IPS DF 6.9 (cell line): ENCODE results near the gene OR1I1.

Source experiments
- DNase-seq: peaks from one replicate; pipeline ENCODE4 v3.0.0-alpha.2; 2013; ENCODE audit warnings: low read depth, low spot score
- H3K27ac ChIP-seq: one replicate; pipeline ENCODE4 v1.5.1; 2013; ENCODE audit warnings: low read length, control low read depth
- H3K27me3 ChIP-seq: 2 replicates; pipeline ENCODE4 v1.6.1; 2013; ENCODE audit warnings: mild to moderate bottlenecking, low read length; ENCODE audit not compliant: control insufficient read depth, insufficient read depth
- H3K36me3 ChIP-seq: 2 replicates; pipeline ENCODE4 v1.6.1; 2013; ENCODE audit warnings: low read length; ENCODE audit not compliant: control insufficient read depth, insufficient read depth
- H3K4me1 ChIP-seq: 2 replicates; pipeline ENCODE4 v1.6.1; 2013; ENCODE audit warnings: low read length; ENCODE audit not compliant: control insufficient read depth, insufficient read depth
- H3K4me3 ChIP-seq: 2 replicates; pipeline ENCODE4 v1.5.1; 2013; ENCODE audit warnings: mild to moderate bottlenecking, low read length
- H3K9me3 ChIP-seq: 2 replicates; pipeline ENCODE4 v1.6.1; 2013; ENCODE audit warnings: low read length, inconsistent platforms; ENCODE audit not compliant: control insufficient read depth, insufficient read depth
- WGBS: extraction: QIAGEN DNeasy Blood & Tissue Kit; methylation state at CpG from one replicate; pipeline ENCODE4 v1.1.7; 2013; ENCODE audit warnings: mixed read lengths, missing lambda C conversion rate; ENCODE audit not compliant: insufficient read length, insufficient coverage; 5-methylcytosine and 5-hydroxymethylcytosine counted together

The OR1I1 gene

DNA sequence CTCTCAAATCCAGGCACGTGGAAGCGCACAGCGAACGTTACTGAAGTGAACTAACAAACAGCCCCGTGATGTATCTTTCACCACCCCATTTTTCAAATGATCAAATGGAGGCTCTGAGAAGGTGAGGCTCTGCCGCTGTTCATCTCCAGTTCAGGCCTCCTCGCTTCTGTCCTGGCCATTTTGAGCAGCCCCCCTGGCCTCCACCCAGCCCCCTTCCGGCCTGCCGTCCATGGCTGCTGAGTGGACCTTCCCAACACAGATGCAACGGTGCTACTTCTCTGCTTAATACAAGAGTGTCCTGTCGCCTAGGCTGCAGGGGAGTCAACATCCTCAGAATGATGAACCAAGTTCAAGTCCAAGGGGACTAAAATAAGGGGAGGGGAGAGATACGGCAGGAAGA is 34.8 kb downstream of the OR1I1 start:
- H3K9me3 ChIP-seq = no peaks in the 10 kb centered on the region
- WGBS = no CpG with 5 or more reads among the region's 12 CpGs
- no peaks in the 10 kb centered on the region for H3K4me1 ChIP-seq
- DNase-seq = no peak
- H3K4me3 ChIP-seq = no peak overlapping the region
- H3K27me3 ChIP-seq = no peaks in the 10 kb centered on the region
- H3K36me3 ChIP-seq = peaks cover 50% of the 10 kb centered on the region
- H3K27ac ChIP-seq = no peak overlapping the region

DNA sequence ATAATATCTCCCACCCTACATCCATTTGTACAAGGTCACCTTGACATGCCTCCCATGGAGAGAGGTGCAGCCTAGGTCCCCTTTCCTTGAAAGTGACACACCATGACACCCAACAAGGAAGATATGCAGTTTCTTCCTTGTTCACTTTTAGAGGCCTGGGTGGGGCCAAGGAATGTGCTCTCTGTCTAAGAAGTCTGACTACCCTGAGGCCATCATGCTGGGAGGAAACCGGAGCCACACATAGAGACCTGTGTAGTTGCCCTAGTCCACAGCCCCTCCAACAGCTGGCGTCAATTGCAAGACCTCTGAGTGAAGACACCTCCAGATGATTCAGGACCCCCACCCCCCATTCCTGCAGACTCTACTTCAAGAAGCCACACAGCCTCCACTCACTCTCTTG is 36.2 kb downstream of the OR1I1 start:
- WGBS = no CpG with 5 or more reads among the region's 2 CpGs
- H3K9me3 ChIP-seq = no peaks in the 10 kb centered on the region
- H3K36me3 ChIP-seq = peaks cover 50% of the 10 kb centered on the region
- H3K4me3 ChIP-seq = no peak overlapping the region
- no peaks in the 10 kb centered on the region for H3K4me1 ChIP-seq
- H3K27me3 ChIP-seq = no peaks in the 10 kb centered on the region
- no peak overlapping the region for H3K27ac ChIP-seq
- no peak for DNase-seq

DNA sequence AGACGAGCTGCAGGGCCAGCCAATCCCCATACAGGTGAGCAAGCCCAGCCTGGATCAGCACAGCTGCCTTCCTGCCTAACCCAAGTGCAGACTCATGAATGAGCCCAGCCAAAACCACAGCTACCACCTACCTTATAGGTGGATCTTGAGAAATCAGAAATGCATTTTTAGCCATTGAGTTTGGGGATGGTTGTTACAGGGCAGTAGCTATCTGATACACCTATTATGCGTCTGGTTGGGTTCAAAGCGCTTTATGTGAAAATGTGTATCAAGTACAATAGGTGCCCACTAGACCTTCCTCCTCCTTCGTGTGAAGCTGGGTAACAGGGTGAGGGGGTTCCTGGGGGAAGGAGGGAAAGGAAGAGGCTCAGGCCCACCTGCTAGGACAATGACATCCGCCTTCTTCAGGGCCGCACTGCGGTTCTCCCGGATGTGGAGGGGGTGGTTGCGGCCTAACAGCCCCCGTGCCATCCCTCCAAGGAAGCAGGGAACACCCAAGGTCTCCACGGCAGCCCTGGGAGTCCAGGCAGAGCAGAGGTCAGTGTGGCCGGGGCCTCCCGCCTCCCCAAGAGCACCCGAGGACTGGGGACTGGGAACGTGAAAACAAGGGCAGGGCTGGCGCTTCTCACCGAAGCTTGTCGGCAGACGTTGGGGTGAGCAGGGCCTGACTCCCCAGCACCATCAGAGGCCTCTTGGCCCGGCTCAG is 36.9 kb downstream of the OR1I1 start:
- no CpG with 5 or more reads among the region's 20 CpGs for WGBS
- Histone ChIP-seq H3K9me3 (no peaks in the 10 kb centered on the region), H3K36me3 (peaks cover 46% of the 10 kb centered on the region), H3K4me1 (no peaks in the 10 kb centered on the region), H3K27ac (no peak overlapping the region), H3K27me3 (no peaks in the 10 kb centered on the region), H3K4me3 (no peak overlapping the region)
- DNase-seq = no peak

DNA sequence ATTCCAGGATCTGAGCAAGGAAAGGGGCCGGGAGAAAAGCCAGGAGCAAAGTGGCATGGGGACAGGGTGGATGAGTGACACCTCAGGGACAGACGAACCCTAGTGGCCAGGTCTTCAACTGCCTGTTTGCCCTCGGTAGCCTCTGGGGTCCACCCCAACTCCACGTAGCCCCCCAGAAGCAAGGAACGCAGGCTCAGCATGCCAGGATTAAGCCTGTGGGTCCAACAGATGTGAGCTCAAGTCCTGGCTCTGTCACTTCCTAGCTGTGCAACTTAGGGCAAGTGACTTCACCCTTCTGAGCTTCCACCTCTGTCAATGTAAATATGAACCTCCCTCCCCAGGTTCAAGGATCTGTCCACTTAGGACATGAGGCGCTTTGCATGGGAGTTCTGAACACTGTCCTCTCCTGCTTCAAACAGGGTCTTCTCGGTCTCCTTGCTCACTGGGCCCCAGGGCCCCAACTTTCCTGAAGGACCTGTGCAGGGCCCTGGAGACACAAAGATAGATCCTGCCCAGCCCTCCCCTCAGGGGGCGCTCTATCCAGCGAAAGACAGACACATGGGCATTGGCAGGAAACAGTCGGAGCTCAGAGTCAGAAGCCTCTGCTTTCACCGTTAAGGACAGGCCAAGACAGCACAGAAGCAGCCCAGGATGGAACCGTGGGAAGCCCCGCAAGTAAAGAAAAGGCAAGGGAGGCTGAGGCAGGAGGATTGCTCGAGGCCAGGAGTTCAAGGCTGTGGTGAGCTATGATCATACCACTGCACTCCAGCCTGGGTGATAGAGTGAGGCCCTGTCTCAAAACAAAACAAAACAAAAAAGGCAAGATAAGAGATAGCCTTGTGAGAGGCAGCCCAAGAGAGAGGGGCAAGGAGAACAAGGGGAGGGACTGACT is 38.4 kb downstream of the OR1I1 start:
- peaks cover 40% of the 10 kb centered on the region for H3K36me3 ChIP-seq

DNA sequence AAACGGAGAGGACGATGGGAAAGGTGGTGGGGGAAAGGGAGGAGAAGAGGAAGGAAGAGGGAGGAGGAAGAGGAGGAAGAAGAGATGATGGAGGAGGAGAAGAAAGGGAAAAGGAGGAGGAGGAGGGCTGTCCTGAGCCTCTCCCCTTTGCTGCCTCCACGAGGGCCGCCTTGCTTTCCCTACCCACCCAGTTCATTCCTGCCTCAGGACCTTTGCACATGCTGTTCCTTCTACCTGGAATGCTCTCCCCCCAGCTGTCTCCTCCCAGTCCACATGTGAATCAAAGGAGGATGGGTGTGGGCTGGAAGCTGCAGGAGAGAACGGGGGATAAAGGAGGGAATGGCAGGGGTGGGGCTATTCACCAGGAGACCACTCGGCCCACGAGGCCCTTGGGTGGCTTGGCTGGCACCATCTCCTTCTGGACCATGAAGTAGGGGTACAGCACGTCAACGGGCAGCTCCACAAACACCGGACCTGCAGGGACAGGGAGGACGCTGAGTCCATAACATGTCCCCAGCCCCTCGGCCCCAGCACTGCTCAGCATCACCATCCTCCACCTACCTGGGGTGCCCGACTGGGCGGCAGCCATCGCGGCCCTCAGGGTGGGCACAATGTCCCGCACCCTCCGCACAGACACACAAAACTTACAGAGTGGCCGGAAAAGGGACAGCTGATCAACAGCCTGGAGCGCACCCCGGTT is 40.5 kb downstream of the OR1I1 start:
- WGBS = 100% methylated on average over 2 of the region's 21 CpGs
- no peak overlapping the region for H3K27ac ChIP-seq
- no peaks in the 10 kb centered on the region for H3K9me3 ChIP-seq
- peaks cover 27% of the 10 kb centered on the region for H3K36me3 ChIP-seq
- H3K4me1 ChIP-seq = no peaks in the 10 kb centered on the region; the same call in 1 of the 2 replicates
- no peaks in the 10 kb centered on the region for H3K27me3 ChIP-seq
- no peak overlapping the region for H3K4me3 ChIP-seq
- DNase-seq = no peak

More for the DNA sequence above, 38.4 kb downstream of the OR1I1 start:
- H3K4me3 ChIP-seq = no peak overlapping the region
- no peak for DNase-seq
- H3K4me1 ChIP-seq = no peaks in the 10 kb centered on the region; the same call in 1 of the 2 replicates
- no peak overlapping the region for H3K27ac ChIP-seq
- WGBS = no CpG with 5 or more reads among the region's 14 CpGs
- H3K27me3 ChIP-seq = no peaks in the 10 kb centered on the region
- no peaks in the 10 kb centered on the region for H3K9me3 ChIP-seq

DNA sequence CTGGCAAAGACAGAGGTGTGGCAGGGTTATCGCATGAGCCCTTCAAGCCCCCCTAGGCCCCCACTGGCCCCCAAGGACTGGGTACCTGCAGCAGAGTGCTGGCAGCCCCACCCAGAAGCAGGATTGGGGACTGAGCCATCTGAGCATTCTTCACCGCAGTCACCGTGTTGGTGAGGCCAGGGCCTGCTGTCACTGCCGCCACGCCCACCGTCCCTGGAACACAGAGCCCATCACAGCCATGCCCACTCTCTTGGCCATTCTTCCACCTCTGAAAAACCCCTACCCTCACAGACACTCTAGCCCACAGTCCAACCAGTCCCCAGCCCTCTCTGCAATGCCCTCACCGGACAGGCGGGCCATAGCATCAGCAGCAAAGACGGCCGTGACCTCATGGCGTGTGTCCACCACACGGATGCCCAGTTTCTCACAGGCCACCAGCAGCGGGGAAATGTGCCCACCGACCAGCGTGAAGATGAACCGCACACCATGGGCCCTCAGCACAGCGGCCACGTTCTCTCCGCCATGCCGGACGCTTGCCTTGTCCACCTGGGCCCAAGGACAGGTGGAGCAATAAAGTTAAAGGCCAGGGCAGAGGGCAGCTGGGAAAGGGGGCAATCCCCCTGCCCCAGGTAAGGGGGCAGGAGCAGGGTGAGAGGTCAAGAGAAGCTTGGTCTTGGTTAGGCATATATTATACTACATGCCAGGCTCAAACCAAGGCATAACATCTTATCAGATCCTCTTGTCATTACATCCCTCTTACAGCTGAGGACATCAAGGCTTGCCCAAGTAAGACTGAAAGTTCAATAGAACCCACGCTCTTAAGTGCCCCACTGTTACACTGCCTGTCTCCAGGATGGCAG is 41.2 kb downstream of the OR1I1 start:
- DNase-seq = no peak
- Histone ChIP-seq H3K4me1 (no peaks in the 10 kb centered on the region; the same call in 1 of the 2 replicates), H3K36me3 (peaks cover 22% of the 10 kb centered on the region), H3K4me3 (no peak overlapping the region), H3K9me3 (no peaks in the 10 kb centered on the region), H3K27me3 (no peaks in the 10 kb centered on the region), H3K27ac (no peak overlapping the region)
- no CpG with 5 or more reads among the region's 22 CpGs for WGBS

DNA sequence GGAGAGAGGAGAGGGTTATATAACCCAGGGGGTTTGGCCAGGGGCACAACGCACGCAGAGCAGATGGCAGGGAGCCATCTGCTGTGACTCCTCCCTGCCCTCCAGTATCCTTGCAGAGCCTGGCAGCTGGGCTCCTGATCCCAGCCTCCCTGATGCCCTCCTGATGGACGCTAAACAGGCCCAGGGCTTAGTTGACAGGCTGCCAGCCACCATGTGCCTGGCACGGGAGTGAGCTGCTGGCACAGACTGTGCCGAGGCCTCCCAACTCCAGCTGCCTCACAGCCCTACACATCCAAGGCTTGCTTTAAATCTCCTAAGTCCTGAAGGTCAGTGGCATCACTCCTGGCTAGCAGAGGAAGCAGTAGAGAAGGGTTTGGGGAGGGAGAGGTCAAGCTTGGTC is 41.9 kb downstream of the OR1I1 start:
- WGBS = no CpG with 5 or more reads among the region's 5 CpGs
- Histone ChIP-seq H3K4me3 (no peak overlapping the region), H3K27me3 (no peaks in the 10 kb centered on the region), H3K36me3 (peaks cover 18% of the 10 kb centered on the region), H3K4me1 (no peaks in the 10 kb centered on the region; the same call in 1 of the 2 replicates), H3K9me3 (no peaks in the 10 kb centered on the region), H3K27ac (no peak overlapping the region)
- DNase-seq = no peak

DNA sequence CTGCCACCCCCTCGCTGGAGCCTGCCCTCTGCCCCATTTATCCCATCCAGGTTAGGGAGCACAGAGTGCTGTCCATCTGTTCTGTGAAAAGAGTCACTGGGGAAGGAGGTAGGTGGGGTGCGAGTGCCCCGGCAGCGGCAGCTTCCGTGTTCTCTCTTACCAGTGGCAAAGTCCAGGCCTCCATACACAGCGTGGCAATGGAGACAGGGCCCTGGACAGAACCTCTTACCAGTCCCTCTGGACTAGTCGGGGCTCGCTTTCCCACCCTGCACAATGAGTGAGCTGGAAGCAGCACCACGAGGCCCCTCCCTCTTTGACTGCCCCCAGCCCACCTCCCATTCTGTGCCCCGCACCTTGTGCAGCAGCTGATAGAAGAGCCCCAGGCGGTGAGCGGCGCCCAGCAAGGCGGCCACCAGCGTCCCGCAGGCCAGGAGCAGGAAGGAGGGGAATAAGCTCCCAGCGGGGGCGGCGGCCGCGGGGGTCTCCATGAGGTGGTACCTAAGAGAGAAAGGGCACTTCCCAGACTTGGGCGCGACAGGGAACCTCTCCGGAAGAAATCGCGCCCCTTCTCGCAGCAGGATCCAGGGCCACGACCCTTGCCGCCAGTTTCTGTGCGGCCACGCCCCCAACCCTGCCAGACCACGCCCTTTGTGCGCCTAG is 42.7 kb downstream of the OR1I1 start:
- no peaks in the 10 kb centered on the region for H3K9me3 ChIP-seq
- H3K4me1 ChIP-seq = no peaks in the 10 kb centered on the region; the same call in 1 of the 2 replicates
- H3K27me3 ChIP-seq = no peaks in the 10 kb centered on the region
- DNase-seq = no peak
- peak overlapping the region; percentile 76 for H3K4me3 ChIP-seq
- no CpG with 5 or more reads among the region's 33 CpGs for WGBS
- peaks cover 12% of the 10 kb centered on the region for H3K36me3 ChIP-seq
- H3K27ac ChIP-seq = no peak overlapping the region

DNA sequence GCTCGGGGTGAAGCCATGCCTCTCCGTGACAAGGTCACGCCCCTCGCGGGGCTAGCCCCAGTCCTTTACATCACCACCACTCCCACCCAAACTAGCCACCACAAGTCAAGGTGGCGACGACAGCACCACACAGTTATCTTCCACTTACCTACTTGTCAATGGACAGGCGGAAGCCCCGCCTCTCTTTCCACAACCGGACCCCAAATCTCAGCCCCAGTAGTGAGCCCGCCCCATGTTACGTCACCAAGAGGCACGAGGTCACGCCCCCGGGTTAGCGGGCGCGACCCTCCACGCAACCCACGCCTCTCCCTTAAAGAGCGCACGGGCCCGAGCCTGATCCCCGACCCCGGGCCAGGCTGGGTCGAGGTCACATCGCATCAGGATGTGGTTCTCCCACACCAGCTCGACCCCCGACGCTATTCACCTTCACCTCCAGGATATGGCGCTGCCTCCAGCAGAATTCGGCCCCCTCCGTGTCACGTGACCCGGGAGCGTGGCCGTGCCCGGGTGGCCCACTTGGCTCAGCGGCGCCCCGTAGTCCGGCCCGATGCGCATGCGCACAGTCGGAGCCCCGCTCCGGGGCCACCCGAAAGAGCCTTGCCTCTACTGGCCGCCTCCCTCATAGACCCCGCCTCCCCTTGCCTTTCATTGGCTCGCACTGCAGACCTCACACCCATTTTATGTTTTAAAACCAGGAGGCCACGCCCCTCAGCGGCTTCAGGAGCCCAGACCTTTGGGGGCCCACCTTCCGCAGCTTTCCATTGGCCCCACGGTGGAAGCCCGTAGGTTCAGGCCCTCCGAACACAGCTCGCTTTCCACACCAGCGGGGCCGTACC is 43.4 kb downstream of the OR1I1 start:
- WGBS = no CpG with 5 or more reads among the region's 61 CpGs
- DNase-seq = peak; percentile 97
- Histone ChIP-seq H3K4me1 (no peaks in the 10 kb centered on the region; the same call in 1 of the 2 replicates), H3K9me3 (no peaks in the 10 kb centered on the region), H3K4me3 (peak overlapping the region; percentile 76; the same call in 1 of the 2 replicates), H3K27me3 (no peaks in the 10 kb centered on the region), H3K27ac (no peak overlapping the region), H3K36me3 (peaks cover 9% of the 10 kb centered on the region)
